ENCODE data around the gene HCN2. TPM values are rescaled to one million over a fixed set of nuclear protein-coding genes. Genes with fewer than 3 reads are reported as not detected.

HCN2 gene
- total RNA-seq, 6 donors from 2014 or later: 0.46 to 0.47 (median 0.46) TPM; not detected in 3

- Histone ChIP-seq H3K9me3 (no peaks in the 10 kb centered on the region), H3K27me3 (no peaks in the 10 kb centered on the region), H3K36me3 (peaks cover 7 to 35% (median 28%) of the 10 kb centered on the region in 4 donors), H3K4me3 (peak within 1 kb of the TSS in 3 of 4 donors; percentile 12 to 28 (median 19)), H3K4me1 (peaks cover 4 to 7% (median 5%) of the 10 kb centered on the region in 4 donors), H3K27ac (peak within 1 kb of the TSS in 2 of 4 donors; percentile 4 to 63)
- no peak for TF ChIP-seq POLR2A (IDR thresholded peaks at IDR 0.05)
- TF ChIP-seq EP300 (IDR thresholded peaks at IDR 0.05): no peak
- peak in 1 of 2 donors; percentile 40 for TF ChIP-seq POLR2AphosphoS5 (IDR thresholded peaks at IDR 0.05)
- ATAC-seq (ENCODE audit: low FRiP score in 2 of 2) (peak; percentile 35 to 53), DNase-seq (peak in 1 of 2 donors; percentile 86)
- WGBS, 2 donors: 53 to 57% methylated on average over 20 to 31 of the region's 31 CpGs
Observed at GRCh38 chr19:543910-544608, 45.6 kb upstream of the HCN2 start, which contains the start of gene GZMM. TSS of gene GZMM (plus strand) at chr19:544053. CDS start at chr19:544072, 19 bp downstream.

GRCh38 chr19:547117-547516 lies 42.6 kb upstream of the HCN2 start:
- Histone ChIP-seq H3K4me3 (no peak overlapping the region), H3K27ac (no peak overlapping the region), H3K27me3 (no peaks in the 10 kb centered on the region), H3K36me3 (peaks cover 0 to 13% (median 9%) of the 10 kb centered on the region in 4 donors), H3K9me3 (no peaks in the 10 kb centered on the region), H3K4me1 (peaks cover 4 to 12% (median 5%) of the 10 kb centered on the region in 4 donors)
- TF ChIP-seq POLR2A (IDR thresholded peaks at IDR 0.05): no peak
- TF ChIP-seq EP300 (IDR thresholded peaks at IDR 0.05): no peak
- no peak for TF ChIP-seq POLR2AphosphoS5 (IDR thresholded peaks at IDR 0.05)
- no peak for TF ChIP-seq CTCF (IDR thresholded peaks at IDR 0.05)
- ATAC-seq (ENCODE audit: low FRiP score in 2 of 2) (no peak), DNase-seq (no peak)
- 90 to 93% methylated on average over 2 to 15 of the region's 15 CpGs for WGBS, 2 donors

GRCh38 chr19:547836-548720 lies 41.6 kb upstream of the HCN2 start:
- Histone ChIP-seq H3K4me3 (no peak overlapping the region), H3K27ac (no peak overlapping the region), H3K27me3 (no peaks in the 10 kb centered on the region), H3K4me1 (peaks cover 4 to 12% (median 5%) of the 10 kb centered on the region in 4 donors), H3K36me3 (peaks cover 0 to 3% (median 1%) of the 10 kb centered on the region in 4 donors), H3K9me3 (no peaks in the 10 kb centered on the region)
- DNase-seq: no peak
- WGBS, 2 donors: 88% methylated on average over 17 to 24 of the region's 26 CpGs
- TF ChIP-seq EP300 (IDR thresholded peaks at IDR 0.05) (no peak), POLR2AphosphoS5 (IDR thresholded peaks at IDR 0.05) (no peak), CTCF (IDR thresholded peaks at IDR 0.05) (no peak), POLR2A (IDR thresholded peaks at IDR 0.05) (no peak)
- ATAC-seq (ENCODE audit: low FRiP score in 2 of 2): no peak

GRCh38 chr19:548886-549830 lies 40.5 kb upstream of the HCN2 start:
- Histone ChIP-seq H3K4me3 (no peak overlapping the region), H3K9me3 (no peaks in the 10 kb centered on the region), H3K27me3 (no peaks in the 10 kb centered on the region), H3K36me3 (no peaks in the 10 kb centered on the region), H3K4me1 (peaks cover 0 to 6% (median 1%) of the 10 kb centered on the region in 4 donors), H3K27ac (no peak overlapping the region)
- DNase-seq (no peak), ATAC-seq (ENCODE audit: low FRiP score in 2 of 2) (no peak)
- TF ChIP-seq EP300 (IDR thresholded peaks at IDR 0.05) (no peak), POLR2A (IDR thresholded peaks at IDR 0.05) (no peak), POLR2AphosphoS5 (IDR thresholded peaks at IDR 0.05) (no peak), CTCF (IDR thresholded peaks at IDR 0.05) (no peak)
- WGBS, 2 donors: 83 to 84% methylated on average over 19 to 36 of the region's 52 CpGs

All from upper lobe of left lung (tissue), 6 donors.